Dermis microvascular lymphatic vessel endothelial cell (primary cell): ENCODE data around the gene SCAF1. TPM values are rescaled to one million over a fixed set of nuclear protein-coding genes. Genes with fewer than 3 reads are reported as not detected.

Source experiments
- total RNA-seq: library from RNA; depleted of rRNA; stranded (reverse); fragments of >200 nt; gene quantifications from 2 replicates; pipeline ENCODE4 v1.2.1, GENCODE V29; 2014

The SCAF1 gene
- total RNA-seq, 1 donor from 2014 or later, result 5.3 TPM

Other genes starting within 250 kb of the SCAF1 start
- not detected in 2 replicates for gene PTH2, start 218.8 kb upstream of the SCAF1 start, total RNA-seq
- not detected in 2 replicates for gene GFY, start 216.8 kb upstream of the SCAF1 start, total RNA-seq
- 0.13 TPM in 2 replicates for gene SLC17A7, start 200.7 kb upstream of the SCAF1 start, total RNA-seq
- gene PIH1D1, start 190.4 kb upstream of the SCAF1 start, total RNA-seq, result 146 and 159 TPM in 2 replicates
- 41.3 and 61.4 TPM in 2 replicates for gene ALDH16A1, start 189.0 kb upstream of the SCAF1 start, total RNA-seq
- 1.3 and 1.9 TPM in 2 replicates for gene FLT3LG, start 168.0 kb upstream of the SCAF1 start, total RNA-seq
- 3,699 and 4,643 TPM in 2 replicates for gene RPL13A, start 154.6 kb upstream of the SCAF1 start, total RNA-seq
- 2,245 and 2,954 TPM in 2 replicates for gene RPS11, start 145.8 kb upstream of the SCAF1 start, total RNA-seq
- gene FCGRT, start 129.5 kb upstream of the SCAF1 start, total RNA-seq, result 51.9 and 184 TPM in 2 replicates
- gene RCN3, start 114.2 kb upstream of the SCAF1 start, total RNA-seq, result 11.7 and 13.4 TPM in 2 replicates
- gene NOSIP, start 61.7 kb upstream of the SCAF1 start, total RNA-seq, result 109 and 127 TPM in 2 replicates
- gene PRRG2, start 60.9 kb upstream of the SCAF1 start, total RNA-seq, result 2.4 and 7.1 TPM in 2 replicates
- gene PRR12, start 51.0 kb upstream of the SCAF1 start, total RNA-seq, result 1.0 and 2.9 TPM in 2 replicates
- gene RRAS, start 2.1 kb upstream of the SCAF1 start, total RNA-seq, result 23.0 and 31.6 TPM in 2 replicates
- 33.9 and 42.1 TPM in 2 replicates for gene IRF3, start 23.6 kb downstream of the SCAF1 start, total RNA-seq
- gene BCL2L12, start 23.7 kb downstream of the SCAF1 start, total RNA-seq, result 4.0 and 4.6 TPM in 2 replicates
- 383 and 426 TPM in 2 replicates for gene PRMT1, start 35.1 kb downstream of the SCAF1 start, total RNA-seq
- gene ADM5, start 47.4 kb downstream of the SCAF1 start, total RNA-seq, result 0.26 and 0.38 TPM in 2 replicates
- gene CPT1C, start 48.9 kb downstream of the SCAF1 start, total RNA-seq, result 9.6 and 14.5 TPM in 2 replicates
- not detected in 2 replicates for gene TSKS, start 121.1 kb downstream of the SCAF1 start, total RNA-seq
- gene AP2A1, start 124.8 kb downstream of the SCAF1 start, total RNA-seq, result 44.8 and 73.5 TPM in 2 replicates
- gene FUZ, start 171.1 kb downstream of the SCAF1 start, total RNA-seq, result 12.7 and 18.6 TPM in 2 replicates
- gene MED25, start 176.1 kb downstream of the SCAF1 start, total RNA-seq, result 7.6 and 15.2 TPM in 2 replicates
- 32.6 and 74.1 TPM in 2 replicates for gene PTOV1, start 208.9 kb downstream of the SCAF1 start, total RNA-seq
- 27.6 and 35.9 TPM in 2 replicates for gene PNKP, start 225.4 kb downstream of the SCAF1 start, total RNA-seq
- gene AKT1S1, start 235.1 kb downstream of the SCAF1 start, total RNA-seq, result 5.1 and 7.6 TPM in 2 replicates
- gene TBC1D17, start 235.5 kb downstream of the SCAF1 start, total RNA-seq, result 7.6 and 9.4 TPM in 2 replicates